Hepatocyte (in vitro differentiated cells): Measurements from ENCODE around the gene SMARCD2.

Source experiments
- EZH2 ChIP-seq: fragments of 200-600 bp; sonication (generic); IDR thresholded peaks from 2 replicates; pipeline ENCODE4 v1.6.1; 2016; ENCODE audit warnings: antibody characterized with exemption, mild to moderate bottlenecking, borderline replicate concordance
- EZH2phosphoT487 ChIP-seq: fragments of 200-600 bp; sonication (generic); IDR thresholded peaks from one replicate; pipeline ENCODE4 v1.6.1; 2018; ENCODE audit warnings: antibody characterized with exemption, mild to moderate bottlenecking, low read depth, moderate library complexity; ENCODE audit not compliant: unreplicated experiment, severe bottlenecking
- TF ChIP-seq, protein P1 (sequence below): fragments of 200-600 bp; sonication (generic); IDR thresholded peaks from 2 replicates; pipeline ENCODE4 v1.5.1; 2016; ENCODE audit warnings: antibody characterized with exemption, mild to moderate bottlenecking; ENCODE audit not compliant: poor library complexity

GRCh38 chr17:63831505-63831904, 11.0 kb downstream of the SMARCD2 start:
- TF ChIP-seq EZH2 (no peak), EZH2phosphoT487 (no peak)
- TF ChIP-seq, protein P1, sequence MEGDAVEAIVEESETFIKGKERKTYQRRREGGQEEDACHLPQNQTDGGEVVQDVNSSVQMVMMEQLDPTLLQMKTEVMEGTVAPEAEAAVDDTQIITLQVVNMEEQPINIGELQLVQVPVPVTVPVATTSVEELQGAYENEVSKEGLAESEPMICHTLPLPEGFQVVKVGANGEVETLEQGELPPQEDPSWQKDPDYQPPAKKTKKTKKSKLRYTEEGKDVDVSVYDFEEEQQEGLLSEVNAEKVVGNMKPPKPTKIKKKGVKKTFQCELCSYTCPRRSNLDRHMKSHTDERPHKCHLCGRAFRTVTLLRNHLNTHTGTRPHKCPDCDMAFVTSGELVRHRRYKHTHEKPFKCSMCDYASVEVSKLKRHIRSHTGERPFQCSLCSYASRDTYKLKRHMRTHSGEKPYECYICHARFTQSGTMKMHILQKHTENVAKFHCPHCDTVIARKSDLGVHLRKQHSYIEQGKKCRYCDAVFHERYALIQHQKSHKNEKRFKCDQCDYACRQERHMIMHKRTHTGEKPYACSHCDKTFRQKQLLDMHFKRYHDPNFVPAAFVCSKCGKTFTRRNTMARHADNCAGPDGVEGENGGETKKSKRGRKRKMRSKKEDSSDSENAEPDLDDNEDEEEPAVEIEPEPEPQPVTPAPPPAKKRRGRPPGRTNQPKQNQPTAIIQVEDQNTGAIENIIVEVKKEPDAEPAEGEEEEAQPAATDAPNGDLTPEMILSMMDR, result no peak
